ENCODE measurements around the gene GIPC1. TPM values are rescaled to one million over a fixed set of nuclear protein-coding genes. Genes with fewer than 3 reads are reported as not detected.

Gene GIPC1
- total RNA-seq, 6 experiments from 2014 or later: 25.2 to 63.5 (median 29.8) TPM

DNA sequence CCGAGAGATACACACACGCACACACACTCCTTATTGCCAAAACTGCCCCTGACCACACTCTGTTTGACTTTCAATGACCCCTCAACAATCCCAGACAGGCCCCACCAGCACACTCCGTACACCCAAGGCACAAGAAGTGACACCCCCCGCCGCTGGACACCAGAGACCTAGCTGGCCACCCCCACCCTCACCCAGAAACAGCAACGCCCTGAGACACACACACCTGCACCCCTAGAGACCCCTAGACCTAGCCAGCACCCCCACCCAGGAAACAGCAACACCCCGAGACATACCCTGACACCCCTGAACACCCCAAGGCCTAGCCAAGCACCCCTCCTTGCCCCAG lies 19.6 kb downstream of the GIPC1 start:
- 93% methylated on average over 2 of the region's 7 CpGs for WGBS (ENCODE audit: insufficient coverage, low coverage, low lambda C conversion rate, missing lambda C conversion rate)
- Histone ChIP-seq H3K4me3 (no peak overlapping the region), H3K36me3 (peaks cover 0 to 5% (median under 1%) of the 10 kb centered on the region in 4 donors), H3K4me1 (peaks cover 0 to 19% (median 4%) of the 10 kb centered on the region in 4 donors), H3K9me3 (no peaks in the 10 kb centered on the region), H3K27me3 (no peaks in the 10 kb centered on the region), H3K27ac (no peak overlapping the region)
- intact Hi-C loops (cut with DNase I): no loop called here
- TF ChIP-seq, protein P1, sequence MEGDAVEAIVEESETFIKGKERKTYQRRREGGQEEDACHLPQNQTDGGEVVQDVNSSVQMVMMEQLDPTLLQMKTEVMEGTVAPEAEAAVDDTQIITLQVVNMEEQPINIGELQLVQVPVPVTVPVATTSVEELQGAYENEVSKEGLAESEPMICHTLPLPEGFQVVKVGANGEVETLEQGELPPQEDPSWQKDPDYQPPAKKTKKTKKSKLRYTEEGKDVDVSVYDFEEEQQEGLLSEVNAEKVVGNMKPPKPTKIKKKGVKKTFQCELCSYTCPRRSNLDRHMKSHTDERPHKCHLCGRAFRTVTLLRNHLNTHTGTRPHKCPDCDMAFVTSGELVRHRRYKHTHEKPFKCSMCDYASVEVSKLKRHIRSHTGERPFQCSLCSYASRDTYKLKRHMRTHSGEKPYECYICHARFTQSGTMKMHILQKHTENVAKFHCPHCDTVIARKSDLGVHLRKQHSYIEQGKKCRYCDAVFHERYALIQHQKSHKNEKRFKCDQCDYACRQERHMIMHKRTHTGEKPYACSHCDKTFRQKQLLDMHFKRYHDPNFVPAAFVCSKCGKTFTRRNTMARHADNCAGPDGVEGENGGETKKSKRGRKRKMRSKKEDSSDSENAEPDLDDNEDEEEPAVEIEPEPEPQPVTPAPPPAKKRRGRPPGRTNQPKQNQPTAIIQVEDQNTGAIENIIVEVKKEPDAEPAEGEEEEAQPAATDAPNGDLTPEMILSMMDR (IDR thresholded peaks at IDR 0.05): no peak
- TF ChIP-seq POLR2A (IDR thresholded peaks at IDR 0.05): no peak
- no peak for DNase-seq
- no peak for ATAC-seq

DNA sequence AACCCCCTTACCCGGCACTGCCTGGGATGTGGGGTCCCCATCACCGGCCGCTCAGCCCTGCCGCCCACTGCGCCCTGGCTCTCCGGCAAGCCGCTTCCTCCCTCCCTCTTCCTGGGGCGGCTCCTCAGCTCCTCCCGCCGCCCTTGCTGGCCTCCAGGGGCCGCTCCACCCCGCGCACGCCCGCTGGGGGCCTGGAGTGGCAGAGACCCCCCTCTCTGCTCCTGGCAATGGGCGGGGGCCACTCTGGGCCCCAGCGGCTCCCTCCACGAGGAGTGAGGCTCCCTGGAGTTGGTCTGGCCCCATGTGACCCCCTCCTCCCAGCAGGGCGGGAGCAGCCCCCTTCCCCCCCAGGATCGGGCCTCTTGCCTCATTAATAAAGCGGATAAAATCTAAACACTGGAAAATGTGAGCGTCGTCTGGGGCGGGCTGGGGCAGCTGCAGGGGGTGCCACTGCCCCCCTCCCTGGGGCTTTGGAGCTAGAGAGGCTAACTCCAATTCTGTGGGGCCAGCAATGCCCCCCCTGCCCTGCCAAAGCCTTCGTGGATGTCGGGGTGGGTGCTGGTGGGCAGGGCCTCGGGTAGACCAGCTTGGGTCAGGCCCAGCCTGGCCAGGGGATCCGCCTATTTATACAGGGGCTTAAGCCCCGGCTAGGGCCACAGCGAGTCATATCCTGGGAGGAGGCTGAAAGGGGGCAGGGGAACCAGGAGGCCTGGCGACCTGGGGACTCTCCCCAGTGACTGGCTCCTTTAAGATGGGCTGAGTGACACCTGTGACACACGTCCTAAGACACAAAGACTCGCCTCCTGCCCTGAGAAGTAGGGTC lies 20.5 kb downstream of the GIPC1 start, which contains the start of gene PTGER1:
Gene PTGER1 (minus strand): TSS at position 104 of the 823 bp plus-strand sequence. CDS start 1,034 bp downstream, outside the sequence.
- WGBS (ENCODE audit: insufficient coverage, low coverage, low lambda C conversion rate, missing lambda C conversion rate): 30% methylated on average over 6 of the region's 33 CpGs
- no peak for TF ChIP-seq POLR2A (IDR thresholded peaks at IDR 0.05)
- TF ChIP-seq, protein P1 (IDR thresholded peaks at IDR 0.05): peak; percentile 15 to 39 (median 30)
- H3K9me3 ChIP-seq: no peaks in the 10 kb centered on the region
- H3K27me3 ChIP-seq: no peaks in the 10 kb centered on the region
- H3K4me1 ChIP-seq: peaks cover 0 to 19% (median 4%) of the 10 kb centered on the region in 4 donors
- DNase-seq: no peak
- ATAC-seq: peak; percentile 12 to 34 (median 27)
- no peak within 1 kb of the TSS for H3K4me3 ChIP-seq
- H3K36me3 ChIP-seq: peaks cover 0 to 5% (median under 1%) of the 10 kb centered on the region in 4 donors
- H3K27ac ChIP-seq: no peak within 1 kb of the TSS
- intact Hi-C loops (cut with DNase I): no loop called here

DNA sequence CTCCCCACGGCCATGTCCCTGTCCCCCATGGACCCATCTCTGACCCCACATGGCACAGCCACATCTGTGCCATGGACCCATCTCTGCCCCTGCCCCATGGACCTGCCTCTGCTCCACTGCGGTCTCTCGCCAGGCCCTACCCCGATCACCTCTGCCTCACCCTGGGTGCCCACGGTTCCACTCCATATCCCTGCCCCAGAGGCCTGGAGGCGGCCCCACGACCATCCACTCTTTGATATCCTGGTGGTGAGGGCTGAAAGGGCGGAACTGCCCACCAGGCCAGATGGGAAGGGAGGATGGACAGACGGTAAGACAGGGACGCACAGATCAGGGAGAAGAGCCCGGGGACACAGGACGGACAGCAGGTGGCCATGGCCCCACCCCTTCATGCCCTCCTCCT lies 21.1 kb downstream of the GIPC1 start:
- Histone ChIP-seq H3K4me1 (peaks cover 0 to 19% (median 4%) of the 10 kb centered on the region in 4 donors), H3K27ac (no peak overlapping the region), H3K9me3 (no peaks in the 10 kb centered on the region), H3K36me3 (peaks cover 0 to 7% (median under 1%) of the 10 kb centered on the region in 4 donors), H3K27me3 (no peaks in the 10 kb centered on the region), H3K4me3 (no peak overlapping the region)
- ATAC-seq: no peak
- TF ChIP-seq, protein P1 (IDR thresholded peaks at IDR 0.05): no peak
- no peak for TF ChIP-seq POLR2A (IDR thresholded peaks at IDR 0.05)
- intact Hi-C loops (cut with DNase I): no loop called here
- DNase-seq: no peak
- 42% methylated on average over 7 of the region's 12 CpGs for WGBS (ENCODE audit: insufficient coverage, low coverage, low lambda C conversion rate, missing lambda C conversion rate)

DNA sequence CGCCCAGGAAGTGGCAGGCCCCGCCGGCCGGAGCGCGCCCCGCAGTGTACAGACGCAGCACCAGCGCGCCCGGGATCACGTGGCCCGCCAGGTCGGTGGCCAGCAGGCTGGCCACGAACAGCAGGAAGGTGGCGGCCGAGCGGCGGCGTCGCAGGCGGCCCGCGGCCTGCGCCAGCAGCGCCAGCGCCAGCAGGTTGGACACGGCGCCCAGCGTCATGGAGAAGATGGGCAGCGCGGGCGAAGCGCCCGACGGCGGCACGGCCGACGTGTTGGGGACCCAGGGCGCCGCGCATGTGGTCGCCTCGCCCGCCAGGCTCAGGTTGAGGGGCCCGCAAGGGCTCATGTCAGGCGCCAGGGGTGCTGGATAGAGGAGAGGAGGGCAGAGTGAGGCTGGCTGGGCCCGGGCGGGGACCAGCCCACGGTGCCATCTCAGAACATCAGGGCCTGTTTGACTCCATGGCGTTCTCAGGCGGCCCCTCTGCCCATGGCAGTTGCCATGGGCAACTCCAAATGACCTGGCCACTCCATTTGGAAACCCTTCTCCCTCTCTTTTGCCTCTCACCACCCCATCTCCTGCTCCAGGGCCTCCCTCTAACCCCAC lies 21.8 kb downstream of the GIPC1 start:
- WGBS (ENCODE audit: insufficient coverage, low coverage, low lambda C conversion rate, missing lambda C conversion rate): no CpG with 5 or more reads among the region's 53 CpGs
- Histone ChIP-seq H3K36me3 (peaks cover 0 to 7% (median under 1%) of the 10 kb centered on the region in 4 donors), H3K27ac (no peak overlapping the region), H3K9me3 (no peaks in the 10 kb centered on the region), H3K4me1 (peaks cover 0 to 19% (median 4%) of the 10 kb centered on the region in 4 donors), H3K27me3 (no peaks in the 10 kb centered on the region), H3K4me3 (peak overlapping the region in 1 of 3 donors; percentile 26)
- DNase-seq (peak in 1 of 3 donors; percentile 63), ATAC-seq (peak; percentile 22 to 68 (median 45))
- intact Hi-C loops (cut with DNase I): no loop called here
- TF ChIP-seq, protein P1 (IDR thresholded peaks at IDR 0.05): peak in 1 of 4 donors; percentile 17
- TF ChIP-seq POLR2A (IDR thresholded peaks at IDR 0.05): no peak

Measured in right lobe of liver (tissue), 6 donors.